GM19240 (cell line): ENCODE measurements around the gene SMAP2.

Experiments
- DNase-seq: peaks from one replicate; pipeline ENCODE4 v3.0.0; 2011; ENCODE audit warnings: low spot score; ENCODE audit not compliant: insufficient read length

SMAP2 gene

GRCh38 chr1:40416709-40417108 is 43.2 kb downstream of the SMAP2 start:
- DNase-seq: no peak

GRCh38 chr1:40421431-40422384 is 48.2 kb downstream of the SMAP2 start:
- DNase-seq: no peak

- DNase-seq: no peak
These were observed 49.2 kb downstream of the SMAP2 start for GRCh38 chr1:40422630-40423263.

- no peak for DNase-seq
These were observed 49.7 kb downstream of the SMAP2 start for GRCh38 chr1:40423264-40423642.

- DNase-seq: no peak
These were observed 50.6 kb downstream of the SMAP2 start for GRCh38 chr1:40423951-40424618.

- DNase-seq: no peak
These were observed 51.7 kb downstream of the SMAP2 start for GRCh38 chr1:40425198-40425597.

- no peak for DNase-seq
These were observed 57.9 kb downstream of the SMAP2 start for GRCh38 chr1:40431385-40431784.

GRCh38 chr1:40432644-40433390 is 59.3 kb downstream of the SMAP2 start:
- DNase-seq: no peak

- DNase-seq: no peak
These were observed 61.9 kb downstream of the SMAP2 start for GRCh38 chr1:40435471-40435870.

GRCh38 chr1:40435876-40436275 is 62.3 kb downstream of the SMAP2 start:
- DNase-seq: no peak

- no peak for DNase-seq
These were observed 65.0 kb downstream of the SMAP2 start for GRCh38 chr1:40438391-40439015.

GRCh38 chr1:40439247-40439646 is 65.7 kb downstream of the SMAP2 start:
- no peak for DNase-seq

GRCh38 chr1:40449684-40450494 is 76.4 kb downstream of the SMAP2 start, which contains the start of gene ZFP69B:
TSS of gene ZFP69B (plus strand) at chr1:40450476. CDS start at chr1:40450962, 486 bp downstream.
- peak; percentile 84 for DNase-seq

GRCh38 chr1:40450495-40451237 is 77.1 kb downstream of the SMAP2 start:
- DNase-seq: no peak

- no peak for DNase-seq
These were observed 77.7 kb downstream of the SMAP2 start for GRCh38 chr1:40451238-40451585.

GRCh38 chr1:40454873-40455272 is 81.3 kb downstream of the SMAP2 start:
- no peak for DNase-seq

GRCh38 chr1:40462956-40463590 is 89.5 kb downstream of the SMAP2 start:
- no peak for DNase-seq

- no peak for DNase-seq
These were observed 95.8 kb downstream of the SMAP2 start for GRCh38 chr1:40469327-40469726.
